Epithelial cell of proximal tubule (primary cell): ENCODE measurements around the gene INPP5A. TPM values are rescaled to one million over a fixed set of nuclear protein-coding genes. Genes with fewer than 3 reads are reported as not detected.
A peak's percentile ranks its signal among the peaks of the same experiment; 100 is the strongest.
"Not testable (repeated sequence)": the region's sequence is repeated elsewhere in the genome, so short reads cannot be mapped to it uniquely, and the experiment has no call there.

ENCODE experiments used
- DNase-seq: peaks from one replicate; pipeline ENCODE4 v3.0.0-alpha.2; 2011; ENCODE audit warnings: low read depth
- H3K4me3 ChIP-seq: 2 replicates; pipeline ENCODE4 v1.5.1; 2011; ENCODE audit warnings: low read depth, mild to moderate bottlenecking, low read length
- total RNA-seq: library from RNA; depleted of rRNA; stranded (reverse); fragments of >200 nt; gene quantifications from 2 replicates; pipeline ENCODE4 v1.2.3, GENCODE V29; 2015
- TF ChIP-seq, protein P1 (sequence below): conservative IDR thresholded peaks from 2 replicates; pipeline ENCODE4 v1.5.1; 2012; ENCODE audit warnings: low read depth, mild to moderate bottlenecking, low read length

INPP5A gene, protein sequence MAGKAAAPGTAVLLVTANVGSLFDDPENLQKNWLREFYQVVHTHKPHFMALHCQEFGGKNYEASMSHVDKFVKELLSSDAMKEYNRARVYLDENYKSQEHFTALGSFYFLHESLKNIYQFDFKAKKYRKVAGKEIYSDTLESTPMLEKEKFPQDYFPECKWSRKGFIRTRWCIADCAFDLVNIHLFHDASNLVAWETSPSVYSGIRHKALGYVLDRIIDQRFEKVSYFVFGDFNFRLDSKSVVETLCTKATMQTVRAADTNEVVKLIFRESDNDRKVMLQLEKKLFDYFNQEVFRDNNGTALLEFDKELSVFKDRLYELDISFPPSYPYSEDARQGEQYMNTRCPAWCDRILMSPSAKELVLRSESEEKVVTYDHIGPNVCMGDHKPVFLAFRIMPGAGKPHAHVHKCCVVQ
- 30.4 and 40.8 TPM in 2 replicates for total RNA-seq

DNA sequence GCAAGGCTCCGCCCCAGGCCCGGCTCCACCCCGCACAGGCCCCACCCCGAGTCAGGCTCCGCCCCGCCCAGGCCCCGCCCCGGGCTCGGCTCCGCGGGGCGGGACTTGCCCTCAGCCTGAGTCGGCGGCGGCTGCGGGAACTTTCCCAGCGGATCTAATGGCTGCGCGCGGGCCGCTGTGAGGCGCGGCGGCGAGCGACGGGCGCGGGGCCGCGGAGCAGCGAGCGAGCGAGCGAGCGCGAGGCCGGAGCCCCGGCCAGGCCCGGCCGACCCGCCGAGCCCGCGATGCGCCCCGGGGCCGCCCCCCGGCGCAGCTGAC is at the start of gene INPP5A:
Gene INPP5A (plus strand): TSS at position 104 of the 318 bp plus-strand sequence. CDS start 310 bp downstream, outside the sequence.
- peak within 1 kb of the TSS; percentile 77 for H3K4me3 ChIP-seq
- TF ChIP-seq, protein P1, sequence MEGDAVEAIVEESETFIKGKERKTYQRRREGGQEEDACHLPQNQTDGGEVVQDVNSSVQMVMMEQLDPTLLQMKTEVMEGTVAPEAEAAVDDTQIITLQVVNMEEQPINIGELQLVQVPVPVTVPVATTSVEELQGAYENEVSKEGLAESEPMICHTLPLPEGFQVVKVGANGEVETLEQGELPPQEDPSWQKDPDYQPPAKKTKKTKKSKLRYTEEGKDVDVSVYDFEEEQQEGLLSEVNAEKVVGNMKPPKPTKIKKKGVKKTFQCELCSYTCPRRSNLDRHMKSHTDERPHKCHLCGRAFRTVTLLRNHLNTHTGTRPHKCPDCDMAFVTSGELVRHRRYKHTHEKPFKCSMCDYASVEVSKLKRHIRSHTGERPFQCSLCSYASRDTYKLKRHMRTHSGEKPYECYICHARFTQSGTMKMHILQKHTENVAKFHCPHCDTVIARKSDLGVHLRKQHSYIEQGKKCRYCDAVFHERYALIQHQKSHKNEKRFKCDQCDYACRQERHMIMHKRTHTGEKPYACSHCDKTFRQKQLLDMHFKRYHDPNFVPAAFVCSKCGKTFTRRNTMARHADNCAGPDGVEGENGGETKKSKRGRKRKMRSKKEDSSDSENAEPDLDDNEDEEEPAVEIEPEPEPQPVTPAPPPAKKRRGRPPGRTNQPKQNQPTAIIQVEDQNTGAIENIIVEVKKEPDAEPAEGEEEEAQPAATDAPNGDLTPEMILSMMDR: no peak

DNA sequence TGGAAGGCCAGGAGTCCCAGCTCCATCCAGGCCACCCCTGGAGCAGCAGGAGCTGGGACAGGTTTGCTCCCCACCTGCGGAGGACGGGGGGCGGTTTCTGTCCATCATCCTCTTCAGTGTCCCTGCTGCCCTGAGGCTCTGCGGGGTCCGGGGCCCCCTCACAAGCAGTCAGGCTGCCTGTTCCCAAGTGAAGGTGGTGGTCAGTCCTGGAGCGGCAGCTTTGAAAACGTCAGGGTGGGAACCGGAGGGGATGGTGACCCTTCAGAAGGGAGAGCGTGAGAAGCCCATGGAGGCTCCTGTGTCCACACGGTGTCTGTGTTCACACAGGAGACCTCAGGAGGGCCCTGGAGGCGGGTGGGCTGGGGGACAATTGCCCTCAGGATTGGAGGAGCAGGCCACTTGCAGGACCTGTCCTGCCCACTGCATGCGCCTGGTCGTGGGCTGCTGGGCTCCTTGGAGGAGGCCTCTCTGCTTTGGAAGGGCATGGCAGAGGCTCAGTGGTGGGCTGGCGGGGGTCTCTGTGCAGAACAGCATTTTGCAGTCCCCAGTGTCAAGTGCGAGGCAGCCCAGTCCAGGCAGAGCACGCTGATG is 49.3 kb upstream of the INPP5A start:
- H3K4me3 ChIP-seq: no peak overlapping the region
- TF ChIP-seq, protein P1: no peak
- no peak for DNase-seq

More for the DNA sequence above, at the start of gene INPP5A:
- DNase-seq: no peak

DNA sequence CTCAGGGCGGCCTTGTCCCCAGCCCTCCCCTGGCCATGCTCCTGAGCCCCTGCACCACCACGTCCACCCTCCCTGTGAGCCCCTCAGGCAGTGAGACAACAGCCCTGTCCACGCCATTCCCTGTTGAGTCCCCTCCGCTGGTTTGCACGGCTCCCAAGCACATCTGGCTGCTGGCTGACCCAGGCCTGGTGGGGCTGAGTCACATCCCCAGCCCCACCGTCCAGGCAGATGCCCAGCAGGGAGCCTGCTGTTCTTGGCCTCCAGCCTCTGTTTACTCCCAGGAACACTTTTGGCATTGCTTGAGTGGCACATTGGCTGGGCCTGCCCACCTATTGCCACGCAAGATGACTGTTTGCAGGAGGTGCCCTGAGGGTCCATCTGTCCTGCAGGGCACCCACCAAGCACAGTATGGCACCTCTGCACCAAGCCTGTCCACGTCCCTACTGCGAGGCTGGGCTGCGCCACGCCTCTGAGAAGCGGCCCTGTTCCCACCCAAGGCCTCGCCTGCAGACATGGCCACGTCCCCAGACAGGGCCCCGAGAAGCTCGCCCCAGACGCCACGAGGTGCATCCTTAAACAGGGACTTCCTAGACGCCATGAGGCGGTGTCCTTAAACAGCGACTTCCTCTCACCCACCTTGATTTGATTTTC is 48.4 kb upstream of the INPP5A start:
- H3K4me3 ChIP-seq: no peak overlapping the region
- TF ChIP-seq, protein P1: no peak
- DNase-seq: no peak

DNA sequence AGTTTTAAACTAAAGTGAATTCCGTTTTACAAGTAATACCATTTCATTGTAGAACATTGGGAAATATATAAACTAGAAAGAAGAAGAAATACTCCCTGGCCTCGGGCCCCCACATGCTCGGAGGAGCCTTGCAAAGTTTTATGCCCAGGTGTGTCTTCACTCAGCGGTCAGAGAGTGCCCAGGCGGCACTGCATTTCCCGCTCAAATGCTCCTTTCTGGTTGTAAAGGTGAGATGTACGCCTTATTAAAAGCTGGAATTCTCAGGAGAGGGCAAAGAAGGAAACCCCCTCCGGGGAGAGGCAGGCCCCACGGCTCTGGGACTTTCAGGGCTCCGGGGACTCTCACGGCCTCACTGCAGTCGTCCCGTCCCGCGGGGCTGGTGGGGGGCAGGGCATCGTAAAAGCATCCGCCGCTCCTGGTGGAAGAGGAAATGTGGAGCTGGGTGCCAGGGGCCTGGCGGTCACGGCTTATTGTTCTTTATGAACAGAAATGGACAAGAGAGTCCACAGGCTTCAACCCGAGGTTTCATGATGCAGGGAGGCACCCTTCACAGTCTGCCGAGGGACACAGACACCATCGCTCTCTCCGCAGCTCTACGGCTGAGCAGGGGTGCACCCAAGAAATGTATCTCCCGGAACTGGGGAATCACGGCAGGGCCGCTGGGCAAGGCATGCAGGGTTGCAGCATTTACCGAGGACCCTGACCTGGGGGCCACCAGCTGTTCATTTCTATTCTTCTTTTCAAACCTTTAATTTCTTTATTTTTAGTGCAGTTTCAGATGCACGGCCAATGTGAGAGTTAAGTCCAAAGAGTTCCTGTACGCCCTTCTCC is 47.7 kb upstream of the INPP5A start:
- H3K4me3 ChIP-seq: no peak overlapping the region
- TF ChIP-seq, protein P1: no peak
- DNase-seq: no peak

DNA sequence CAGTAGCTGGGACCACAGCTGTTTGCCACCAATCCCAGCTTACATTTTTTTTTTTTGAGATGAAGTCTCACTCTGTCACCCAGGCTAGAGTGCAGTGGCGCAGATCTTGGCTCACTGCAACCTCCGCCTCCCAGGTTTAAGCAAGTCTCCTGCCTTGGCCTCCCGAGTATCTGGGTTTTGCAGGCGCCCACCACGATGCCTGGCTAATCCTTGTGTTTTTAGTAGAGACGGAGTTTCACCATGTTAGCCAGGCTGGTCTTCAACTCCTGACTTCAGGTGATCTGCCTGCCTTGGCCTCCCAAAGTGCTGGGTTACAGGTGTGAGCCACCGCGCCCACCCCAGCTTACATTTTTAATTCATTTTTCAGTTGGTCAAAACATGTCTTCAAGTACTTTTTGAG is 46.1 kb upstream of the INPP5A start:
- DNase-seq: not testable (repeated sequence)

DNA sequence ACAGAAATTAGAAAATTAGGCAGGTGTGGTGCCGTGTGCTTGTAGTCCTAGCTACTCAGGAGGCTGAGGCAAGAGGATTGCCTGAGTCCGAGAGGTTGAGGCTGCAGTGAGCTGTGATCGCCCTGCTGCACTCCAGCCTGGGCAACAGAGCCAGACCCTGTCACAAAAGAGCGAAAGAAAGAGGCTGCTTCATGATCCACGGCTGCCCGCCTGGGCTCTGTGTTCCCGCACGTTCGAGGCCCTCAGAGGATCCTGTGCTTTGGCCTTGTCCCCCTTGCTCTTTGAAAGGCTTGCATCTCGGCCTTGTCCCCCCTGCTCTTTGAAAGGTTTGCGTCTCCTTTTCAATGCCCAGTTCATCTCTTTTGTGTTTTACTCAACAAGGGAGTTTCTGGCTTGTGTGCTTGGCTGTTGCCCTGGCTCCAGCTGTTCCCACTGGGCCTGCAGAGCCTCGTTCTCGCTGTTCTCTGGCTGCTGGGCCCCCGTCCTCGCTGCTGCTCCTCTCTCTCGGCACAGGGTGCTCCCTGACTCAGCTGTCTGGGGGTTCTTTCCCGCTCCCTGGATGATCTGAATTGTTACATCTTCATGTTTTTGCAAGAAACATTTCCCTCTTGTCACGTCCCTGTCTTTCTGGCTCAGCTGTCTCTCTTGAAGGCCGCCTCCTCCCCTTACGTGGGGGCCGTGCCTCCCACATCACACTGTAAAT is 45.1 kb upstream of the INPP5A start:
- H3K4me3 ChIP-seq: no peak overlapping the region
- DNase-seq: no peak
- TF ChIP-seq, protein P1: no peak

More for the DNA sequence above, 46.1 kb upstream of the INPP5A start:
- not testable (repeated sequence) for H3K4me3 ChIP-seq
